Choroid plexus epithelial cell (primary cell): ENCODE measurements around the gene ZBTB21.

Experiments used
- DNase-seq: peaks from one replicate; pipeline ENCODE4 v3.0.0-alpha.2; 2010; ENCODE audit warnings: low read depth
- H3K4me3 ChIP-seq: 2 replicates; pipeline ENCODE4 v1.5.1; 2011; ENCODE audit warnings: low read depth, mild to moderate bottlenecking, control low read depth, low read length, moderate library complexity
- TF ChIP-seq, protein P1 (sequence below): conservative IDR thresholded peaks from 2 replicates; pipeline ENCODE4 v1.5.1; 2011; ENCODE audit warnings: low read depth, mild to moderate bottlenecking, control low read depth, inconsistent platforms, low read length, moderate library complexity

The ZBTB21 gene

DNA sequence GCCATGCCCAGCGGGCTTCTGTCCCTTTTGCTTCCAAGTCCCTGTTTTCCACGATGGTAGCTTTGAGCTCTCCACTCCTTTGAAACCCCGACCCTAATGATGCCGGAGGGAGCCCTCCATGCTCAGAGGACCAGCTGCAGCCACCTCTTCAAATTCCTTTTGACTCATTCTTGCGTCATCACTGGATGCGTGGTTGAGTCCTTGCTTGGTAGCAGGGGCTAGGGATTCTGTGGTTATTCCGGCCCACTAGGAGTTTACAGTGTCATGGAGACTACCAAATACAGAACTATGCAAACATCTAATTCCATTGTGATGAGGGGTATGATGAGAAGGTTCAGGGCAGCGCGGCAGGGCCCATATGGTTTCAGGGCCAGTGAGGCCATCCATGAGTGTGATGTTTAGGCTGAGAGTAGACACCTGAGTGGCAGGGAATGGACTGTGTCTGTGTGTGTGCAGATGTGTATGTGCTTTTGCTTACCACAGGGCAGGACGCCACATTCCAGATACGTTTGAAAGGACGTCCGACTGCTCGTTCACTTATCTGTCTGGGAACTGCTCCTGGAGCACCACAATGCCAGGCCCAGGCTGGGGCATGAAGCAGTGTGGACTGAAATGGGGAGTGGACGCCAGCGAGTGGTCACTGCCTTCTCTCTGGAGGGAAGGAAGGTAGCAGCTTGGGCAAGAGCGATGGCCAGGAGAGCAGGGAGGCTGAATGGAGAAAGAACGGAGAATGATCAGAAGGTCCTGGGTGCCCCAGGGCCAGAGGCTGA is 30.4 kb upstream of the ZBTB21 start:
- no peak overlapping the region for H3K4me3 ChIP-seq
- TF ChIP-seq, protein P1, sequence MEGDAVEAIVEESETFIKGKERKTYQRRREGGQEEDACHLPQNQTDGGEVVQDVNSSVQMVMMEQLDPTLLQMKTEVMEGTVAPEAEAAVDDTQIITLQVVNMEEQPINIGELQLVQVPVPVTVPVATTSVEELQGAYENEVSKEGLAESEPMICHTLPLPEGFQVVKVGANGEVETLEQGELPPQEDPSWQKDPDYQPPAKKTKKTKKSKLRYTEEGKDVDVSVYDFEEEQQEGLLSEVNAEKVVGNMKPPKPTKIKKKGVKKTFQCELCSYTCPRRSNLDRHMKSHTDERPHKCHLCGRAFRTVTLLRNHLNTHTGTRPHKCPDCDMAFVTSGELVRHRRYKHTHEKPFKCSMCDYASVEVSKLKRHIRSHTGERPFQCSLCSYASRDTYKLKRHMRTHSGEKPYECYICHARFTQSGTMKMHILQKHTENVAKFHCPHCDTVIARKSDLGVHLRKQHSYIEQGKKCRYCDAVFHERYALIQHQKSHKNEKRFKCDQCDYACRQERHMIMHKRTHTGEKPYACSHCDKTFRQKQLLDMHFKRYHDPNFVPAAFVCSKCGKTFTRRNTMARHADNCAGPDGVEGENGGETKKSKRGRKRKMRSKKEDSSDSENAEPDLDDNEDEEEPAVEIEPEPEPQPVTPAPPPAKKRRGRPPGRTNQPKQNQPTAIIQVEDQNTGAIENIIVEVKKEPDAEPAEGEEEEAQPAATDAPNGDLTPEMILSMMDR = no peak
- DNase-seq = peak; percentile 99

DNA sequence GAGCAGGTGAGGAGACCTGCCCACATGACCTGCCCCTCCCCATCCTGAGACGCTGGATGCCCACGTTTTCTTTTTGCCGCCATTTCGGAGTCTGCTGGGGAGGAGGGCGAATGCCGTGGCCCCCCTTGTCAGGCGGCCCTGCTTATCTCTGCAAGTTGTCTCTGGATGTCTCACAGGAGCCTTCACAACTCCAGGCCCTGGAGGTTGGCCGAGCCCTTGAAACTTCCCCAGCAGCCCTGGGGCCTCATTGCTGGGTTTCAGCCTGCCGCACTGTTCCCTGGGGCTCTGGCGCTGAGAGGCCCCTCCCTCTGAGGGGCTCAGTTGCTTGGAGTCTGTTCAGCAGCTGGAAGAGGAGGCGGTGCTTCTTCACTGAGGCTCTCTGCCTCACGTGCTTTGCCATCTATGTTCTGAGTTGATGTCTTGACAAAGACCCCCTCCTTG is 29.8 kb upstream of the ZBTB21 start:
- TF ChIP-seq, protein P1 = no peak
- H3K4me3 ChIP-seq = no peak overlapping the region
- peak; percentile 71 for DNase-seq

DNA sequence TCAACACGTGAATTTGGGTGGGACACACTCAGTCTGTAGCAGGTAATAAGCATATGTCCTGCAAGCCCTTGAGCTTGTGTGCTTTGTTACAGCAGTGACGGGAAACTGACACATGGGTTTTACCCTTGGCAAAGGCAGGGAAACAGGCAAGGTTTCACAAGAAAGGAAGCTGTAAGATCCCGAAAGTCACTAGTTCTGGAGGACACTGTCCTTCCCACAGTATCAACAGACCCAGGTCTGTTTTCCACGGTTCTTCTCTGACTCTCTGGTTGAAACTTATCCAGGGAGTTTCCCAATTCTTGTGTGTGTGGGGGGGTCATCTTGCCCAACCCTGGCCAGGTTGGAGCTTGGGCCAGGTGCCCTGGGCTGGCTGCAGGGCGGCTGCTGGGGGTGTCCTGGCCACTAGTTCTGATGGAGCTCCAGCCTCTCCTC is 29.3 kb upstream of the ZBTB21 start:
- TF ChIP-seq, protein P1 = no peak
- DNase-seq = peak; percentile 71

DNA sequence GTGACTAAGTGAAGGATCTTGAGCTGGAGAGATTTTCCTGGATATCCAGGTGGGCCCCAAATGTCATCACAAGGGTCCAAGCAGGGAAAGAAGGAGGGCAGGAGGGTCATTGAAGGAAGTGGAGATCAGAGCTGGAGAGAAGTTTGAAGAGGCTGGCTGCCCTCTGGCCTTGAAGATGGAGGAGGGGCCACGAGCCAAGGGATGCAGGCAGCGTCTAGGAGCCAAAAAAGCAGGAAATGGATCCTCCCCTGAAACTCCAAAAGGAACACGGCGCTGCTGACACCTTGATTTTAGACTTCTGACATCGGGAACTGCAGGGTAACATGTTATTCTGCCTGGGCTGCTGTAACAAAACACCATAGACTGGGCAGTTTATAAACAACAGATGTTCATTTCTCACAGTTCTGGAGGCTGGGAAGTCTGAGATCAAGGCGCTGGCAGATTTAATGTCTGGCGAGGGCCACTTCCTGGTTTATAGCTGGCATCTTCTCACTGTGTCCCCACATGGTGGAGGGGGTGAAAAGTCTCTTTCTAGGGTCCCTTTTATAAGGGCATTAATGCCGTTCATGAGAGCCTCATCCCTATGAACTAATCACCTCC is 28.8 kb upstream of the ZBTB21 start:
- no peak overlapping the region for H3K4me3 ChIP-seq
- DNase-seq = peak; percentile 61
- TF ChIP-seq, protein P1 = no peak

More for the DNA sequence above, 29.3 kb upstream of the ZBTB21 start:
- no peak overlapping the region for H3K4me3 ChIP-seq

DNA sequence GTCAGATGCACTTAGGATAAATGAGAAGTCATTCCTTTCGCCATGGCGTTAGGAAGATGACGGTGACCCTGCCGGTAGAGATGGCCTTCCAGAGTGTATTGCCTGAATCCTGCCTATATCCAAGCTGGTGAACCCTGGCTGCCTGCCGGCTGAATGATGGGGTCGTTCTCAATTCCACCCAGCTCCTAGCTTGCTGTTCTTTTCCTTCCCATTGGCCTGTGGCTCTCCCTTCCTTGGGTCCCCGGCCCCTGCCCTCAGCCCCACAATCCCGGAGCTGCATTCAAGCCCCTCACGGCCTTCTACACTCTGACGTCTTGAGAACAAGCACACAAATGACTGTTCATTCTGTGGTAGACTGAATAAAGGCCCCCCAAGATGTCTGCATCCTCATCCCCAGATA is 28.2 kb upstream of the ZBTB21 start:
- H3K4me3 ChIP-seq = no peak overlapping the region
- TF ChIP-seq, protein P1 = no peak
- no peak for DNase-seq

DNA sequence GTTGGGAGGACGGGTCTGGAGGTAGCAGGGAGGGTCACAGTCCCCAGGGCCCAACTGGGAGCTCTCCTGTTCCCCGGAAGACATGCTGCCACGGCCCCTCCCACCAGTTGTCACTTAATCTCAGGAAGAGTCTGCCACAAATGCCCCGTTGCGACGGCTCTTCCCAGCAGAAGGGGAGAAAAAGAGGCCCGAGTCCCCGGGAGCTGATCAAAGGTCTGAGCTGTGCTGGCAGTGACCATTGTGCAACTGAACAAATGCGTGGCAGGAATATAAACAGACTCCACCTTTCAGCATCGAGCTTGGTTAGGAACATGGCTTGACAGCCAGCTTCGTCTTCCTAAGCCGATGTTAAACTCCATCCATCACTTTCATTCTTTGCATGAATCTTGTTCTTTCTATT is 27.8 kb upstream of the ZBTB21 start:
- no peak for DNase-seq
- TF ChIP-seq, protein P1 = no peak
- no peak overlapping the region for H3K4me3 ChIP-seq

DNA sequence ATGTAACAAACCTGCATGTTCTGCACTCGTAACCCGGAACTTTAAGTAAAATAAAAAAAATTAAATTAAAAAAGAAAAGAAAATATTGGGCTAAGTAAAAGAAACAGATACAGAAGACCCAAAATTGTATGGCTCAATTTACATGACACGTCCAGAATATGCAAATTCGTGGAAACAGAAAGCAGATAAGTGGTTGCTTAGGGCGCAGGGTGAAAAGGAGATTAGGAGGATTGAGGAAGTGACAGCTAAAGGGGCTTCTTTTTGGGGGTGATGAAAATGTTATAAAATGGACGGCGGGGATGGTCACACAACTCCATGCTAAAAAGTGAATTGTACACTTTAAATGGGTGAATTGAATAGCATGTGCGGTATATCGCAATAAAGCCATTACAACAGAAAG is 27.4 kb upstream of the ZBTB21 start:
- TF ChIP-seq, protein P1 = no peak
- DNase-seq = no peak
- H3K4me3 ChIP-seq = no peak overlapping the region
